ENCODE results near the gene PIP4K2A. TPM values are rescaled to one million over a fixed set of nuclear protein-coding genes. Genes with fewer than 3 reads are reported as not detected.

PIP4K2A gene
- total and polyA plus RNA-seq, 2 donors (not counting 3 experiments of a cell fraction or from before 2014, with no cell fraction given), result 11.8 to 32.6 TPM

GRCh38 chr10:22649994-22650393, 64.4 kb downstream of the PIP4K2A start:
- no peak for TF ChIP-seq EZH2 (IDR thresholded peaks at IDR 0.05; ENCODE audit: borderline replicate concordance, low read depth, low read length, severe bottlenecking)
- TF ChIP-seq, protein P1, sequence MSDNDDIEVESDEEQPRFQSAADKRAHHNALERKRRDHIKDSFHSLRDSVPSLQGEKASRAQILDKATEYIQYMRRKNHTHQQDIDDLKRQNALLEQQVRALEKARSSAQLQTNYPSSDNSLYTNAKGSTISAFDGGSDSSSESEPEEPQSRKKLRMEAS (IDR thresholded peaks at IDR 0.05; ENCODE audit: insufficient read depth, insufficient read length), result no peak
- no peak for TF ChIP-seq GATA2 (IDR thresholded peaks at IDR 0.05; ENCODE audit: insufficient read depth, insufficient read length, low read depth, low read length)
- TF ChIP-seq, protein P2, sequence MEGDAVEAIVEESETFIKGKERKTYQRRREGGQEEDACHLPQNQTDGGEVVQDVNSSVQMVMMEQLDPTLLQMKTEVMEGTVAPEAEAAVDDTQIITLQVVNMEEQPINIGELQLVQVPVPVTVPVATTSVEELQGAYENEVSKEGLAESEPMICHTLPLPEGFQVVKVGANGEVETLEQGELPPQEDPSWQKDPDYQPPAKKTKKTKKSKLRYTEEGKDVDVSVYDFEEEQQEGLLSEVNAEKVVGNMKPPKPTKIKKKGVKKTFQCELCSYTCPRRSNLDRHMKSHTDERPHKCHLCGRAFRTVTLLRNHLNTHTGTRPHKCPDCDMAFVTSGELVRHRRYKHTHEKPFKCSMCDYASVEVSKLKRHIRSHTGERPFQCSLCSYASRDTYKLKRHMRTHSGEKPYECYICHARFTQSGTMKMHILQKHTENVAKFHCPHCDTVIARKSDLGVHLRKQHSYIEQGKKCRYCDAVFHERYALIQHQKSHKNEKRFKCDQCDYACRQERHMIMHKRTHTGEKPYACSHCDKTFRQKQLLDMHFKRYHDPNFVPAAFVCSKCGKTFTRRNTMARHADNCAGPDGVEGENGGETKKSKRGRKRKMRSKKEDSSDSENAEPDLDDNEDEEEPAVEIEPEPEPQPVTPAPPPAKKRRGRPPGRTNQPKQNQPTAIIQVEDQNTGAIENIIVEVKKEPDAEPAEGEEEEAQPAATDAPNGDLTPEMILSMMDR (IDR thresholded peaks at IDR 0.05; ENCODE audit: extremely low read depth in 1 of 2, insufficient read depth in 1 of 2, low read depth in 1 of 2, low read length in 2 of 2), result no peak
- no peak for TF ChIP-seq POLR2A (IDR thresholded peaks at IDR 0.05; ENCODE audit: low read depth, low read length)
- no peak for TF ChIP-seq POLR2AphosphoS5 (IDR thresholded peaks at IDR 0.05; ENCODE audit: insufficient read depth, low read depth, low read length)
- no peak for TF ChIP-seq JUN (IDR thresholded peaks at IDR 0.05; ENCODE audit: borderline replicate concordance, insufficient read depth, insufficient read length, low read depth)
- no peak for TF ChIP-seq MYC (IDR thresholded peaks at IDR 0.05; ENCODE audit: low read depth, low read length)
- TF ChIP-seq FOS (IDR thresholded peaks at IDR 0.05; ENCODE audit: borderline replicate concordance, insufficient read depth, low read length), result no peak
- ChIA-PET CTCF (interaction anchor here (1.2 kb wide), 1 partner anchor 9 kb away, joined by 3 read pairs; no protein-coding TSS in a partner anchor), POLR2A (no interaction called here)
- Histone ChIP-seq H3K4me1 (ENCODE audit: control insufficient read depth, extremely low read depth, insufficient read depth, low read length) (peaks cover 34% of the 10 kb centered on the region), H3K9me3 (replicated peaks; ENCODE audit: control insufficient read depth, insufficient read depth, low read length) (no peaks in the 10 kb centered on the region), H3K4me3 (replicated peaks in 1 of 3; ENCODE audit: insufficient read depth in 1 of 3, low read depth in 1 of 3, low read length in 3 of 3) (no peak overlapping the region), H3K4me2 (ENCODE audit: insufficient read depth, low read length) (no peak overlapping the region), H3K27me3 (ENCODE audit: control insufficient read depth in 2 of 2, insufficient read depth in 2 of 2, low read length in 2 of 2) (no peaks in the 10 kb centered on the region), H4K20me1 (replicated peaks; ENCODE audit: control insufficient read depth, extremely low read depth, insufficient read depth, low read length) (no peaks in the 10 kb centered on the region), H3K36me3 (ENCODE audit: control insufficient read depth in 2 of 2, extremely low read depth in 1 of 2, insufficient read depth in 2 of 2, low read length in 2 of 2) (no peaks in the 10 kb centered on the region), H3K79me2 (ENCODE audit: control insufficient read depth, insufficient read depth, low read length) (peaks cover 2% of the 10 kb centered on the region), H2AFZ (ENCODE audit: low read depth, low read length) (no peak overlapping the region), H3K9ac (replicated peaks; ENCODE audit: extremely low read depth, insufficient read depth, low read length) (no peak overlapping the region), H3K9me1 (replicated peaks; ENCODE audit: control insufficient read depth, extremely low read depth, insufficient read depth, low read length) (no peaks in the 10 kb centered on the region), H3K27ac (ENCODE audit: insufficient read depth, low read depth, low read length) (no peak overlapping the region)
- FAIRE-seq (no peak), DNase-seq (ENCODE audit: low read depth, low spot score) (no peak)
- dilution Hi-C loops (cut with MboI; ENCODE audit: extremely low pct_ligation_motif_present, low sequenced_read_pairs), result no loop called here
- intact Hi-C loops (cut with micrococcal nuclease), result loop anchor here (2.0 kb wide), 3 partner anchors 17 to 65 kb away; partner anchors contain the start of gene PIP4K2A
- no TSS peak for BruUV-seq (replicated peaks)
